ELR (cell line): ENCODE measurements around the gene GSE1.

Experiments
- DNase-seq: peaks from one replicate; pipeline ENCODE4 v3.0.0-alpha.2; 2015; ENCODE audit warnings: low read depth

The GSE1 gene

GRCh38 chr16:85574672-85575475, 38.2 kb upstream of the GSE1 start:
- DNase-seq, result no peak

DNA sequence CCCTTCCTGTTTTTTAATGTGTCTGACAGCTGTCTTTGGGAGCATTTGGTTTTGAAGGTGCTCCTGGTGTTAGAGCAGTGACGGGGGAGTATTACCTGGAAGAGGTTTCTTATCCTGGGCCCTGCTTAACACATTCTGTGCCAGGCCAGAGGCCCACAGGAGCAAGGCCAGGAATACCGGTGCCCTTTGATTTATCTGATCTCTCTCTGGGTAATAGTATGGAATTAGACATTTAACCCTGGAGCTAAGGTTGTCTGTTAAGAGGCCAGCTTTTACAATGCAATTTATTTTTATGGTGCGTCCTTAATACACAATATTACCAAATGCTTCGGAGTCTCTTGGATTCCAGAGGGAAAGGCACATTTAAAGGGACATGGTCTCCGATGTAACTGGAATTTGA, 37.2 kb upstream of the GSE1 start:
- no peak for DNase-seq

DNA sequence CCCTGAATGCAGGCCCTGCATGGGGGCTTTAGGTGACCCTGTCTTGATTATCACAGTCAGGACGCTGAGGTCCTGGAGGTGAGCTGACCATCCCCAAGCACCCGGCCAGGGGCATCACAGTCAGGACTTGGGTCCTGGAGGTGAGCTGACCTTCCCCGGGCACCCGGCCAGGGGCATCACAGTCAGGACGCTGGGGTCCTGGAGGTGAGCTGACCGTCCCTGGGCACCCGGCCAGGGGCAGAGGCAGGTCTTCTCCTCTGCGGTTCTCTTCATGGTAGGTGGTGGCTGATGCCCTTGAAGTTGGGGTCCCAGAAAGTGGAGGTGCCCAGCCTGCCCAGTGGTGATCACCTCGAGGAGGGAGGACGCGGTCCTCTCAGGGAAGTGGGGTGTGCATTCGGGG, 36.2 kb upstream of the GSE1 start:
- no peak for DNase-seq

GRCh38 chr16:85577899-85578598, 35.1 kb upstream of the GSE1 start:
- DNase-seq, result no peak

GRCh38 chr16:85578599-85578948, 34.5 kb upstream of the GSE1 start:
- no peak for DNase-seq

DNA sequence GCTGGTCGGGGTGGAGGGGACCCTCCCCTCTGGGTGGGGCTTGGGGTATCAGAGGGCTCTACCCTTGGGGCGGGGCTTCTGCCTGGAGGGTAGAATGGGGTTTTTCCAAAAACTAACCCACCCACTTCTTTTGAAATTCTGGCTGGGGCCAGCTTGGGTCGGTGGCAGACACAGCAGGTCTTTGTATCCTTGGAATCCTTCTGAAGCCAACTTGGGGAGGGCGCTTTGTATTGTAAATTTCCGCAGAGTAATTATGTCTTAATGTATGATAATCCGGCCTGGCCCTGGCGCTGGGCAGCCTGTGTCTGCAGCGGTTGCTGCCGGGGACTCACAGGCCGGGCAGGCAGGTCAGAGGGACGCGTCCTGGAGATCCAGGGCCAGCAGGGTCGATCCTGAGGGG, 33.9 kb upstream of the GSE1 start:
- no peak for DNase-seq

GRCh38 chr16:85579923-85580580, 33.1 kb upstream of the GSE1 start:
- DNase-seq, result no peak

- DNase-seq, result no peak
Measured at GRCh38 chr16:85580684-85581083, 32.4 kb upstream of the GSE1 start.

DNA sequence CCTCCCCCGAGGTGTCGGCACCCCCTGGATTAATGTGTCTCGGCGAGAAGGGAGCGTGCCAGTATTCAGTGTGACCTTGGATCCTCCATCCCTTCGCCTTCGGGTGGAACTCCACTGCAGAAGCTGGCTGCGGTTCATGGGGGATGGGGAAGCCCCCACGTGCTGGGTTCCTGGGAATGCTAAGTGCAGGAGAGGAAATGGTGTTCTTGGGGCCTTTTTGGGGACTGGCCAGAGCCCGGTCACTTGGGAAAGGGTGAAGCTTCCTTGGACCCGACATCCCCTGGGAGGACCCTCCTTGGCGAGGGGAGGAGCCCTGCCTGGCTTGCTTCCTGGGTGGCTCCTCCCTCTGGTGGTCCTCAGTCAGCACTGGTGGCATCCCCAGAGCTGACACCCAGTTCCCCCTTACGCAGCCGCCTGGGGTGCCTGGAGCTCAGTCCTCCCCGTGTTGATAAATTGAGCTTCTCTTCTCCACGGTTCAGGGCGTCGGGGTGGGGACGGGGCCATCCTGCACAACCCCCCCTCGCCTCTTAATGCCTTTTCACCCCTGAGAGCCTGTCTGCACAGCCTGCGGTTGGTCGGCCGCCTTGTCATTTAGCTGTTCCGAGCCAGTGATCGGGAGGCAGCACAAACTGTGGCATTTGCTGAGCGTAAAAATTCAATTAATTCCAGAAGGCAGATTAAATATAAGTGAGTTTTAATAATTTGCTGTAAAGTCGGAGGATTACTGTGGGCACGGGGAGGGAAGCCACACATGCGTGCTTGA, 30.7 kb upstream of the GSE1 start:
- no peak for DNase-seq

- DNase-seq, result peak; percentile 78
Measured at GRCh38 chr16:85583491-85584181, 29.5 kb upstream of the GSE1 start.

- DNase-seq, result no peak
Measured at GRCh38 chr16:85584267-85584666, 28.9 kb upstream of the GSE1 start.

GRCh38 chr16:85584819-85585282, 28.3 kb upstream of the GSE1 start:
- no peak for DNase-seq

GRCh38 chr16:85585711-85586110, 27.4 kb upstream of the GSE1 start:
- no peak for DNase-seq

- no peak for DNase-seq
Measured at GRCh38 chr16:85586380-85587104, 26.6 kb upstream of the GSE1 start.

DNA sequence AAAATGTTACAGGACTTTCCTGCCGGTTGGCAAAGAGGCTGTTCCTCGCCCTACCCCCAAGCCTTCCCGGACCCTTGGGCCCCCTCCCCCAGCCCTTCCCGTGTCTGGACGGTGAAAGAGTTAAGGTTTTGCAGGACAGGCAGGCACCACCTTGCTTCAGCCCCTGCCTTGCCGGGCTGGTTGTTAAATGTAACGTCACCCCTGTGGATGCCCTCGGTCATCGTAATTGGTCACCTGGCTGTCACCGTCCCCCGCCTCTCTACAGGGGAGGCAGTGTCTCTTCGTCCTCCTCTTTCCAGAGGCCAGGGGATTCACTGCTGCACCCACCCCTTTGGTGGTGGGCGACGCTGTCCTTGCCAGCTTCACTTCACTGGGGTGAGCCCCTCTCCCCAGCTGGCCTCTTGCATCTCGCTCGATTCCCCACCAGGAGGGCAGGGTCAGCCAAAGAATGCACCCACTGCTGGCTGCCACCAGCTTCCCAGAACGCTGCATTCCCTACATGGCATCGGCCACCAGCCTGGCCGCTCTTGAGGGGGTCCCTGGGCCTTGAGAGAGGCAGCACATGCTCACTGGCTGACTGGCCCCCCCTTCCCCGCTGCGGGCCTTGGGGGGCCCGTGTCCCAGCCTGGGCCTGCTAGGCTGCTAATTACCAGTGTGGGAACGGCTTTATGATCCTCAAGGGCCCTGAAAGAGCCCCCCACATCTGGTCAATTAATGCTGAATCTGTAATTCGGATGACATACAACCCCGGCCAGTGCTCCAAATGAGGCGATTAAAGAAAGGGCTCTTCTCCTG, 25.2 kb upstream of the GSE1 start:
- no peak for DNase-seq

DNA sequence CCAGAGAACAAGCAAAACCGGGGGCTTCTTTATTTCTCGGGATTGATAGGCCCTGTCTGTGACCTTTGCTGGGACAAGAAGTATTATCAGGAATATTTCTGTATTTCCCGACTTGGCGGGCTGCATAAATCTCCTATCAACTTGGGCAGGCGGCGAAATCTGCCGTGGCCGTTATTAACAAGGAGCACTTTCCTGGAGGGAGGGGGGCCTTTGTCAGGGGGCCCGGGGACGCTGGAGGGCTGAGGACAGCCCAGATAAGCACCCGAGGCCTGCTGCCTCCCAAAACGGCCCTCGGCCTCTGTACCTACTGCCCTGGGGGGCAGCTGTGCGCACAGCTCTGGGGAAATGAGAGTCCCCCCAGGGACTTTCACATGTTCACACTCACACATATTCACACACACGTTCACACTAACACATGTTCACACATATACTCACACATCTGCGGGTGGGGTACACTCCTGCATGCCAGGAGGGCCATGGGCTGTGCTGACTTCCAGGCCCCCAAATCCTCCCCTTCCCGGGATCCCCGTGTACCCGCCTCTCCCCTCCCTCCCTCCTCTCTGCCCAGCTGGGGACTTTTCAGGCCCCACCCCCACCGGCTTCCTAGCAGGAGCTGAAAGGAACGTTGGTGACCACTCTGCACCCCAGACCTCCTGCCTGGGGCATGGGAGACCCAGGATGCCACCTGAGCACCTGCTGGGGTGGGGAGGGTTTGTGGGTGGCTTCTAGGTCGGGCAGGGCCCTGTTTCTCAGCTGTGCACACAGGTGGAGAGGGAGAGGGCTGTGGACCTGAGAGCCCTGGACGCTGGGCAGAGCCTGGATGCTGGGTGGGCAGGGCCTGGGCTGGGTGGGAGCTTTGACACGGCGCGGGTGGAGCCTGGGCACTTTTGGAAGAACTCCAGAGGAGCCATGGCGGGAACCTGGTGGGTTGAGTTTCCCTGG, 24.3 kb upstream of the GSE1 start:
- no peak for DNase-seq

DNA sequence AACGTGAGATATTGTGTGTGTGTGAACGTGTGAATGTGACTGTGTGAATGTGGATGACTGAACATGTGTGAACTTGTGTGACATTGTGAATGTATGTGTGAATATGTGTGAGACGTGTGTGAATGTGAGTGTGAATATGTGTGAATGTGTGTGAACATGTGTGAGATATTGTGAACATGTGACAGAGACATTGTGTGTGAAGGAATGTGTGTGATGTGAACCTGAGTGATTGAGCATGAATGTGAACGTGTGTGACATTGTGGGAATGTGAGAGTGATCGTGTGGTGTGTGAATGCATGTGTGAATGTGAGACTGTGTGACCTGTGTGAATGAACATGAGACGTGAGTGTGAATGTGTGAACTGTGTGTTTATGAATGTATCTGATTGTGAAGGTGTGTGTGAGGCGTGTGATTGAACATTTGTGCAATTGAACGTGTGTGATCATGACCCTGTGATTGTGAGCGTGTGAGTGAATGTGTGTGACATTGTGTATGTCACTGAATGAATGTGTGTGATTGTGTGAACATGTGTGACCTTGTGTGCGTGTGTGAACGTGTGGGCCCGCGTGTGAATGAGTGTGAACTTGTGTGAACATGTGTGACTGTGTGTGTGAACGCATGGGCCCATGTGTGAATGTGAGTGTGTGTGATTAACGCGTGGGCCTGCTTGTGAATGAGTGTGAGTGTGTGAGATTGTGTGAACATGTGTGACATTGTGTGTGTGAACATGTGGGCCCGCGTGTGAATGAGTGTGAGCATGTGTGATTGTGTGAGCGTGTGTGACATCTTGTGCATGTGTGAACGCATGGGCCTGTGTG, 23.2 kb upstream of the GSE1 start:
- no peak for DNase-seq

DNA sequence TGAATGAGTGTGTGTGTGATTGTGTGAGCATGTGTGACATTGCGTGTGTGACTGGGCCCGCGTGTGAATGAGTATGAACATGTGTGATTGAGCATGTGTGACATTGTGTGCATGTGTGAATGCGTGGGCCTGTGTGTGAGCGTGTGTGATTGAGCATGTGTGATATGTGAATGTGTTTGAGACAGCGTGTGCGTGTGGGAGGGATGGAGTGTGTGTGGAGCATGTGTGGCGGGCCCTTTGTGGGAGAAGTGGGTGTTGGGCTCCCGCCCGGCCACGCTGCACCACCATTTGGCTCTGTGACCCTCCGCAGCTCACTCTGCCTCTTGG, 22.7 kb upstream of the GSE1 start:
- no peak for DNase-seq
